NCI-H2081 treated with DMSO at 0.1 percent for 48 hours (cell line): ENCODE measurements around the gene INPP5A.
"Not testable (repeated sequence)": the region's sequence is repeated elsewhere in the genome, so short reads cannot be mapped to it uniquely, and the experiment has no call there.

Experiments
- DNase-seq: peaks from one replicate; lab custom pipeline; 2025; lab: John Stamatoyannopoulos, UW

Gene INPP5A

GRCh38 chr10:132678436-132679216 is 141.0 kb downstream of the INPP5A start:
- DNase-seq = no peak

- no peak for DNase-seq
Measured at GRCh38 chr10:132679217-132679595, 141.6 kb downstream of the INPP5A start.

GRCh38 chr10:132679640-132680039 is 142.1 kb downstream of the INPP5A start:
- DNase-seq = no peak

- DNase-seq = not testable (repeated sequence)
Measured at GRCh38 chr10:132680741-132681140, 143.2 kb downstream of the INPP5A start.

- no peak for DNase-seq
Measured at GRCh38 chr10:132681858-132682755, 144.5 kb downstream of the INPP5A start.

- DNase-seq = no peak
Measured at GRCh38 chr10:132684164-132684891, 146.7 kb downstream of the INPP5A start.

GRCh38 chr10:132685101-132685891 is 147.7 kb downstream of the INPP5A start:
- DNase-seq = no peak

- DNase-seq = no peak
Measured at GRCh38 chr10:132685921-132686680, 148.5 kb downstream of the INPP5A start.

GRCh38 chr10:132687181-132687892 is 149.8 kb downstream of the INPP5A start:
- DNase-seq = no peak

- DNase-seq = no peak
Measured at GRCh38 chr10:132687893-132688579, 150.4 kb downstream of the INPP5A start.

GRCh38 chr10:132688580-132689420 is 151.2 kb downstream of the INPP5A start:
- DNase-seq = no peak

- no peak for DNase-seq
Measured at GRCh38 chr10:132689721-132690360, 152.3 kb downstream of the INPP5A start.

GRCh38 chr10:132690401-132690800 is 152.8 kb downstream of the INPP5A start:
- no peak for DNase-seq

- DNase-seq = no peak
Measured at GRCh38 chr10:132690821-132691610, 153.4 kb downstream of the INPP5A start.

- DNase-seq = no peak
Measured at GRCh38 chr10:132691711-132692153, 154.1 kb downstream of the INPP5A start.

GRCh38 chr10:132692311-132692710 is 154.7 kb downstream of the INPP5A start:
- no peak for DNase-seq

- DNase-seq = no peak
Measured at GRCh38 chr10:132693676-132694075, 156.1 kb downstream of the INPP5A start.
